OCI-LY7 (cell line): Measurements from ENCODE around the gene RHOB. TPM values are rescaled to one million over a fixed set of nuclear protein-coding genes. Genes with fewer than 3 reads are reported as not detected.
A peak's percentile ranks its signal among the peaks of the same experiment; 100 is the strongest.

Source experiments
- BruUV-seq: library from RNA; stranded (reverse); fragments of 400-500 nt; replicated peaks from 2 replicates; lab custom pipeline; 2021; lab: Mats Ljungman, UMichigan
- CTCF ChIA-PET: fragments of 300-600 bp; sonication (Branson Sonifier 250); formaldehyde crosslinking; loops from one replicate; lab custom pipeline; 2022; ENCODE audit warnings: antibody characterized with exemption; ENCODE audit not compliant: unreplicated experiment; lab: Charles Lee
- POLR2A ChIA-PET: fragments of 300-600 bp; sonication (Branson Sonifier 250); formaldehyde crosslinking; loops from one replicate; lab custom pipeline; 2022; ENCODE audit warnings: antibody characterized with exemption; lab: Charles Lee
- DNase-seq: peaks from one replicate; pipeline ENCODE4 v3.0.0-alpha.2; 2015; ENCODE audit warnings: low spot score
- H2AFZ ChIP-seq: fragments of 200-600 bp; sonication (generic), shearing (Covaris generic); 2 replicates; pipeline ENCODE4 v1.6.1; 2014; ENCODE audit warnings: mild to moderate bottlenecking, antibody characterized with exemption, low read length, moderate library complexity
- H3K27ac ChIP-seq: fragments of 200-600 bp; sonication (generic); 2 replicates; pipeline ENCODE4 v1.5.1; 2014; ENCODE audit warnings: mixed run types, low read depth, mild to moderate bottlenecking, moderate library complexity, low read length, inconsistent platforms; ENCODE audit not compliant: poor library complexity, severe bottlenecking
- H3K36me3 ChIP-seq: fragments of 200-600 bp; sonication (generic); 2 replicates; pipeline ENCODE4 v1.6.1; 2014; ENCODE audit warnings: mild to moderate bottlenecking, antibody characterized with exemption, low read length, moderate library complexity, mixed read lengths; ENCODE audit not compliant: insufficient read depth
- H3K4me1 ChIP-seq: fragments of 200-600 bp; sonication (generic); 2 replicates; pipeline ENCODE4 v1.5.1; 2014; ENCODE audit warnings: mild to moderate bottlenecking, low read length; ENCODE audit not compliant: insufficient read depth, poor library complexity, severe bottlenecking
- H3K4me2 ChIP-seq: fragments of 200-600 bp; sonication (generic); 2 replicates; pipeline ENCODE4 v1.6.1; 2014; ENCODE audit warnings: mild to moderate bottlenecking, low read length
- H3K4me3 ChIP-seq: fragments of 200-600 bp; sonication (generic); 2 replicates; pipeline ENCODE4 v1.5.1; 2014; ENCODE audit warnings: mild to moderate bottlenecking, low read depth, low read length; ENCODE audit not compliant: poor library complexity, severe bottlenecking
- H3K79me2 ChIP-seq: fragments of 200-600 bp; sonication (generic); 2 replicates; pipeline ENCODE4 v1.6.1; 2016; ENCODE audit warnings: low read depth, mild to moderate bottlenecking, low read length, moderate library complexity, mixed read lengths; ENCODE audit not compliant: insufficient read depth
- H3K9me2 ChIP-seq: fragments of 200-600 bp; sonication (generic); 2 replicates; pipeline ENCODE4 v1.6.1; 2016; ENCODE audit warnings: mild to moderate bottlenecking, low read length, mixed read lengths; ENCODE audit not compliant: insufficient read depth
- H3K9me3 ChIP-seq: fragments of 200-600 bp; sonication (generic); 2 replicates; pipeline ENCODE4 v1.6.1; 2014; ENCODE audit warnings: mild to moderate bottlenecking, mixed run types, low read length, mixed read lengths
- H4K20me1 ChIP-seq: fragments of 200-600 bp; sonication (generic); 2 replicates; pipeline ENCODE4 v1.6.1; 2014; ENCODE audit warnings: mild to moderate bottlenecking, antibody characterized with exemption, low read length, moderate library complexity, mixed read lengths; ENCODE audit not compliant: insufficient read depth
- EZH2phosphoT487 ChIP-seq: fragments of 200-600 bp; sonication (generic); IDR thresholded peaks from 2 replicates; pipeline ENCODE4 v1.6.1; 2018; ENCODE audit warnings: low read depth, borderline replicate concordance, mild to moderate bottlenecking, mixed run types, antibody characterized with exemption, low read length, moderate library complexity, mixed read lengths
- intact Hi-C: fragments of 100-400 bp; cut with micrococcal nuclease; formaldehyde crosslinking; loops from one replicate; pipeline ENCODE4 v1.10.0; 2022; ENCODE audit not compliant: unreplicated experiment
- total RNA-seq, 2 experiments: library from RNA; depleted of rRNA in 1 of 2; stranded (reverse); fragments of >200 nt in 1 of 2; shearing (Covaris generic) in 1 of 2; gene quantifications; 2 replicates each; pipeline ENCODE4 v1.2.3, GENCODE V29; 2014 to 2022
- TF ChIP-seq, protein P1 (sequence below): fragments of 200-600 bp; sonication (generic); conservative IDR thresholded peaks from 2 replicates; pipeline ENCODE4 v1.5.1; 2014; ENCODE audit warnings: mild to moderate bottlenecking, antibody characterized with exemption, low read length, moderate library complexity, mixed read lengths

The RHOB gene
- total RNA-seq, 2 experiments from 2014 or later, result 0.36 TPM; not detected in 1

DNA sequence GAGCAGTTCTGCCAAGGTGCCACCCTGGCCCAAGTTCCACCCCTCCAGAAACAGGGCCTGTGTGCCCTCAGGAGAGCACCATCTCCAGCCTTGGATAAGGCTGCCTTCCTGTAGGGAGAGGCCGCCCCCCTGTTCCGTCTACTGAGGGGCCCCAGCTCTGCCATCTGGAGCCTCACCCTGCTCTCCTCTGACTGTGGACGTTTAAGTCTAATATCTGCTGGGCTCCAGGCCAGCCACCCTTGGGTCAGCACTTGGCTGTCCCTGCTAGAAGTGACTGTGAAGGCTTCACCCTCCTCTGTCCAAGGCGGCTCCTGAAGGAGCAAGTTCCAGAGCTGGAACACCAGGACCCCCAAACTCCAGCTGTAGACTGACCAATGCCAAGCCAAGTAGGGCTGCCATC lies 26.3 kb downstream of the RHOB start:
- intact Hi-C loops, result no loop called here
- H3K4me2 ChIP-seq, result no peak overlapping the region
- no peaks in the 10 kb centered on the region for H4K20me1 ChIP-seq
- H3K79me2 ChIP-seq, result no peaks in the 10 kb centered on the region
- H3K9me2 ChIP-seq, result no peaks in the 10 kb centered on the region
- no peaks in the 10 kb centered on the region for H3K36me3 ChIP-seq
- no peak for TF ChIP-seq EZH2phosphoT487
- TF ChIP-seq, protein P1, sequence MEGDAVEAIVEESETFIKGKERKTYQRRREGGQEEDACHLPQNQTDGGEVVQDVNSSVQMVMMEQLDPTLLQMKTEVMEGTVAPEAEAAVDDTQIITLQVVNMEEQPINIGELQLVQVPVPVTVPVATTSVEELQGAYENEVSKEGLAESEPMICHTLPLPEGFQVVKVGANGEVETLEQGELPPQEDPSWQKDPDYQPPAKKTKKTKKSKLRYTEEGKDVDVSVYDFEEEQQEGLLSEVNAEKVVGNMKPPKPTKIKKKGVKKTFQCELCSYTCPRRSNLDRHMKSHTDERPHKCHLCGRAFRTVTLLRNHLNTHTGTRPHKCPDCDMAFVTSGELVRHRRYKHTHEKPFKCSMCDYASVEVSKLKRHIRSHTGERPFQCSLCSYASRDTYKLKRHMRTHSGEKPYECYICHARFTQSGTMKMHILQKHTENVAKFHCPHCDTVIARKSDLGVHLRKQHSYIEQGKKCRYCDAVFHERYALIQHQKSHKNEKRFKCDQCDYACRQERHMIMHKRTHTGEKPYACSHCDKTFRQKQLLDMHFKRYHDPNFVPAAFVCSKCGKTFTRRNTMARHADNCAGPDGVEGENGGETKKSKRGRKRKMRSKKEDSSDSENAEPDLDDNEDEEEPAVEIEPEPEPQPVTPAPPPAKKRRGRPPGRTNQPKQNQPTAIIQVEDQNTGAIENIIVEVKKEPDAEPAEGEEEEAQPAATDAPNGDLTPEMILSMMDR, result no peak
- no TSS peak for BruUV-seq
- H3K27ac ChIP-seq, result no peak overlapping the region
- ChIA-PET CTCF (no interaction called here), POLR2A (interaction anchor here (1.3 kb wide), 1 partner anchor 16 kb away, joined by 3 read pairs; no protein-coding TSS in a partner anchor)
- no peak for DNase-seq
- H2AFZ ChIP-seq, result no peak overlapping the region
- H3K4me1 ChIP-seq, result peaks cover 6% of the 10 kb centered on the region
- H3K4me3 ChIP-seq, result no peak overlapping the region
- H3K9me3 ChIP-seq, result no peaks in the 10 kb centered on the region

DNA sequence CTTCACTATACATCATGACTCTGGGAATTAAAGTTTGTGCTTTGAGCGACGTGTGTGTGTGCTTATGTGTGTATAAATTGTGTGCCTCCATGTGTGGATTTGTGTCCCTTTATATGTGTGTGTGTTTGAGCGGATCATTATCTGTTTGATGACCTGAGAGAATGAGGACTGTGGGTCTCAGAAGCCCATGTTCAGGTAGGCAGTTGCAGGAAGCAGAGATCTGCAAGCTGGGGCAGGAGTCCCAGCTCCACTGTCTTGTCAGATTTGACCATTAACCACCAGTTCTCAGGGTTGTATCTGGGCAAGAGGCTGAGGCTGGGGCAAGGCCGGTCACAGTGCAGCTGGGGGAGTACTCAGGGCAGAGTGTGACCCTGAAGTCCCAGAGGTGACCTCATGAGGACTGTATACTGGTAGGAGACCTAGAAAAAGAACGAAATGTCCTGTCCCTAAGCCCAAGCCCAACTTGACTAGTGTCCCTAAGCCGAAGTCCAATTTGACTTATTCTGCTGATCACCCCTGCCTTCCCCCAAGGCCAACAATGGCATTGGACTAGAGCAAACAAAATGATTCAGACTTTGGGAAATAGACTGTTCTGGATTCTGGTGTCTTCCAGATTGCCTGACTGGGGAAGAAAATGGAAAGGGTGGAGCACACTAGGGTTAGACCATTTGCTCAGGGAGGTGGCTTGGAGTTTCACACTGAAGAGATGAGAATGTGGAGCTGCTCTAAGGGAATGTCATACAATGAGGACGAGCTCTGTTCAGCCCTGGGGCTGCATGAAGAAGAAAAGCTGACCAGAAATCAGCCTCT lies 28.1 kb downstream of the RHOB start:
- H4K20me1 ChIP-seq, result no peaks in the 10 kb centered on the region

More for the DNA sequence above, 28.1 kb downstream of the RHOB start:
- CTCF ChIA-PET, result no interaction called here
- TF ChIP-seq, protein P1, result no peak
- no peak for TF ChIP-seq EZH2phosphoT487
- H2AFZ ChIP-seq, result 0 out of 2 replicates have a peak overlapping the region, but pooled peaks have one; percentile 41
- DNase-seq, result no peak
- H3K9me3 ChIP-seq, result no peaks in the 10 kb centered on the region
- no peaks in the 10 kb centered on the region for H3K36me3 ChIP-seq
- H3K27ac ChIP-seq, result no peak overlapping the region
- no TSS peak for BruUV-seq
- intact Hi-C loops, result no loop called here
- peaks cover 6% of the 10 kb centered on the region for H3K4me1 ChIP-seq
- H3K9me2 ChIP-seq, result no peaks in the 10 kb centered on the region
- POLR2A ChIA-PET, result interaction anchor here (0.6 to 1.0 kb wide), 2 partner anchors 11 to 79 kb away, joined by 3 read pairs; no protein-coding TSS in a partner anchor
- H3K4me3 ChIP-seq, result no peak overlapping the region
- H3K79me2 ChIP-seq, result no peaks in the 10 kb centered on the region
- no peak overlapping the region for H3K4me2 ChIP-seq
